ENCODE data around the gene FNBP1. TPM values are rescaled to one million over a fixed set of nuclear protein-coding genes. Genes with fewer than 3 reads are reported as not detected.

FNBP1 gene
- total and polyA plus RNA-seq, 2 of the 13 experiments (the other 11 are each of a cell fraction or from before 2014, with no cell fraction given), result 5.4 to 19.5 TPM

GRCh38 chr9:130008538-130008937 is 34.5 kb downstream of the FNBP1 start:
- Histone ChIP-seq H3K4me3 (replicated peaks in 1 of 3; ENCODE audit: insufficient read depth in 1 of 3, low read depth in 2 of 3, low read length in 3 of 3) (no peak overlapping the region; a peak in 1 of 6 replicates), H3K27me3 (ENCODE audit: control insufficient read depth in 1 of 2, insufficient read depth in 2 of 2, low read length in 2 of 2) (no peaks in the 10 kb centered on the region), H3K9ac (ENCODE audit: insufficient read depth, low read depth, low read length) (no peak overlapping the region), H3K27ac (ENCODE audit: extremely low read length, insufficient read depth, low read length) (peak overlapping the region; percentile 59), H3K36me3 (replicated peaks in 1 of 2; ENCODE audit: control insufficient read depth in 1 of 2, insufficient read depth in 2 of 2, low read length in 2 of 2) (no peaks in the 10 kb centered on the region), H3K4me1 (ENCODE audit: insufficient read depth, low read length) (peaks cover 28% of the 10 kb centered on the region), H2AFZ (ENCODE audit: low read length) (no peak overlapping the region), H3K4me2 (ENCODE audit: low read depth, low read length) (peak overlapping the region; percentile 40), H3K79me2 (ENCODE audit: insufficient read depth, low read length) (peaks cover 9% of the 10 kb centered on the region), H3K9me3 (ENCODE audit: low read length) (0 out of 2 replicates have a peak, but pooled peaks cover 5% of the 10 kb centered on the region), H4K20me1 (ENCODE audit: insufficient read depth, low read length) (no peaks in the 10 kb centered on the region; the same call in 1 of the 2 replicates)
- ChIA-PET CTCF (ENCODE audit: low intra/inter-chr PET ratio, low total read pairs) (no interaction called here), POLR2A (interaction anchor here (0.7 to 1.2 kb wide), 5 partner anchors 8 to 45 kb away, joined by 3 to 4 read pairs (median 4); partner anchors contain the start of genes FNBP1 and GPR107)
- 16% methylated on average over 5 of the region's 5 CpGs for WGBS (ENCODE audit: low lambda C conversion rate)
- no TSS peak for BruUV-seq (replicated peaks)
- in situ Hi-C loops (cut with HindIII; ENCODE audit: extremely low pct_ligation_motif_present, low pct_unique_long_range_greater_than_20kb), result no loop called here
- intact Hi-C loops (cut with micrococcal nuclease; ENCODE audit: unreplicated experiment), result no loop called here
- peak; percentile 97 for FAIRE-seq
- peak; percentile 98 for ATAC-seq
- peak; percentile 82 for DNase-seq (ENCODE audit: low spot score)
- no peak for TF ChIP-seq ZNF503 (CRISPR knock-in tag; IDR thresholded peaks at IDR 0.05)
- TF ChIP-seq ATF2 (CRISPR knock-in tag; IDR thresholded peaks at IDR 0.05), result peak; percentile 16; the same call in 1 of the 2 replicates
- no peak for TF ChIP-seq GLI4 (CRISPR knock-in tag; IDR thresholded peaks at IDR 0.05; ENCODE audit: borderline replicate concordance)
- TF ChIP-seq PHF21A (CRISPR knock-in tag; IDR thresholded peaks at IDR 0.05), result peak; percentile 45
- TF ChIP-seq ZNF3 (CRISPR knock-in tag; IDR thresholded peaks at IDR 0.05), result no peak
- TF ChIP-seq CAMTA2 (CRISPR knock-in tag; IDR thresholded peaks at IDR 0.05; ENCODE audit: borderline replicate concordance), result no peak
- TF ChIP-seq GABPA (IDR thresholded peaks at IDR 0.05; ENCODE audit: low read depth, low read length), result no peak
- TF ChIP-seq GABPA (CRISPR knock-in tag; IDR thresholded peaks at IDR 0.05; ENCODE audit: low read depth), result 0 out of 2 replicates have a peak, but pooled peaks have one; percentile 15
- 0 out of 2 replicates have a peak, but pooled peaks have one; percentile 21 for TF ChIP-seq ZBTB33 (CRISPR knock-in tag; IDR thresholded peaks at IDR 0.05)
- peak; percentile 38; the same call in 1 of the 2 replicates for TF ChIP-seq ZGPAT (CRISPR knock-in tag; IDR thresholded peaks at IDR 0.05)
- TF ChIP-seq MTA1 (CRISPR knock-in tag; IDR thresholded peaks at IDR 0.05; ENCODE audit: borderline replicate concordance), result no peak
- TF ChIP-seq HHEX (CRISPR knock-in tag; IDR thresholded peaks at IDR 0.05), result 0 out of 2 replicates have a peak, but pooled peaks have one; percentile 10
- TF ChIP-seq MXD3 (CRISPR knock-in tag; IDR thresholded peaks at IDR 0.05), result no peak
- 0 out of 2 replicates have a peak, but pooled peaks have one; percentile 18 for TF ChIP-seq FOSL2 (CRISPR knock-in tag; IDR thresholded peaks at IDR 0.05)
- peak; percentile 49; the same call in 1 of the 2 replicates for TF ChIP-seq RXRB (CRISPR knock-in tag; IDR thresholded peaks at IDR 0.05; ENCODE audit: borderline replicate concordance)
- TF ChIP-seq ELF3 (CRISPR knock-in tag; IDR thresholded peaks at IDR 0.05), result peak; percentile 61; the same call in 1 of the 2 replicates
- peak; percentile 60; the same call in 1 of the 2 replicates for TF ChIP-seq NCOR1 (IDR thresholded peaks at IDR 0.05; ENCODE audit: borderline replicate concordance, low read length)
- TF ChIP-seq CBFB (CRISPR knock-in tag; IDR thresholded peaks at IDR 0.05), result no peak
- no peak for TF ChIP-seq MXD4 (CRISPR knock-in tag; IDR thresholded peaks at IDR 0.05)
